SK-N-SH treated with all-trans-retinoic acid at 6 μM for 48 hours (cell line): ENCODE measurements around the gene VSX2.

Experiments used
- ATAC-seq: fragments of 200-7000 bp; cut with Tn5 transposase; 3 replicates; pipeline ENCODE4 v1.9.1; 2020; ENCODE audit warnings: mild to moderate bottlenecking, moderate library complexity
- ARNTL ChIP-seq: fragments of 450-650 bp; formaldehyde crosslinking; IDR thresholded peaks from 2 replicates; pipeline ENCODE4 v1.5.0; 2020; ENCODE audit warnings: low read depth, mild to moderate bottlenecking, moderate library complexity, borderline replicate concordance
- BACH2 ChIP-seq: fragments of 250-450 bp; sonication (Bioruptor Pico); IDR thresholded peaks from 2 replicates; pipeline ENCODE4 v1.9.0; 2021; ENCODE audit warnings: mild to moderate bottlenecking, borderline replicate concordance
- CSDC2 ChIP-seq: fragments of 250-450 bp; sonication (Bioruptor Pico); IDR thresholded peaks from 2 replicates; pipeline ENCODE4 v1.5.0; 2020; ENCODE audit warnings: mild to moderate bottlenecking, moderate library complexity
- ESRRG ChIP-seq: fragments of 250-450 bp; sonication (Bioruptor Pico); IDR thresholded peaks from 2 replicates; pipeline ENCODE4 v1.6.1; 2021; ENCODE audit warnings: mild to moderate bottlenecking
- GLIS3 ChIP-seq: fragments of 250-450 bp; sonication (Bioruptor Pico); IDR thresholded peaks from 2 replicates; pipeline ENCODE4 v1.5.0; 2020; ENCODE audit warnings: mild to moderate bottlenecking, moderate library complexity
- ISL1 ChIP-seq: fragments of 250-450 bp; sonication (Bioruptor Pico); IDR thresholded peaks from 2 replicates; pipeline ENCODE4 v2.1.2; 2022; ENCODE audit warnings: mild to moderate bottlenecking, moderate library complexity
- OSR1 ChIP-seq: fragments of 250-450 bp; sonication (Bioruptor Pico); IDR thresholded peaks from 2 replicates; pipeline ENCODE4 v1.8.0; 2022; ENCODE audit warnings: moderate library complexity, mild to moderate bottlenecking, inconsistent platforms
- PATZ1 ChIP-seq: fragments of 250-450 bp; sonication (Bioruptor Pico); IDR thresholded peaks from 2 replicates; pipeline ENCODE4 v1.8.0; 2020; ENCODE audit warnings: mild to moderate bottlenecking, moderate library complexity, borderline replicate concordance
- POU6F1 ChIP-seq: fragments of 250-450 bp; sonication (Bioruptor Pico); IDR thresholded peaks from 2 replicates; pipeline ENCODE4 v1.8.0; 2021; ENCODE audit warnings: low read depth, mild to moderate bottlenecking, moderate library complexity, borderline replicate concordance
- PPARA ChIP-seq: fragments of 250-450 bp; sonication (Bioruptor Pico); IDR thresholded peaks from 2 replicates; pipeline ENCODE4 v1.5.0; 2020; ENCODE audit warnings: mild to moderate bottlenecking, borderline replicate concordance
- RARB ChIP-seq: fragments of 250-450 bp; sonication (Bioruptor Pico); IDR thresholded peaks from 2 replicates; pipeline ENCODE4 v1.8.0; 2021; ENCODE audit warnings: mild to moderate bottlenecking, moderate library complexity
- SNAI2 ChIP-seq: fragments of 250-450 bp; sonication (Bioruptor Pico); IDR thresholded peaks from 2 replicates; pipeline ENCODE4 v1.5.0; 2020; ENCODE audit warnings: mild to moderate bottlenecking, moderate library complexity
- TCF4 ChIP-seq: fragments of 250-450 bp; sonication (Bioruptor Pico); IDR thresholded peaks from 2 replicates; pipeline ENCODE4 v1.8.0; 2021; ENCODE audit warnings: mild to moderate bottlenecking, moderate library complexity, borderline replicate concordance
- TOX ChIP-seq: fragments of 250-450 bp; sonication (Bioruptor Pico); IDR thresholded peaks from 2 replicates; pipeline ENCODE4 v1.8.0; 2021; ENCODE audit warnings: mild to moderate bottlenecking, moderate library complexity, borderline replicate concordance
- ZC3H10 ChIP-seq: fragments of 250-450 bp; sonication (Bioruptor Pico); IDR thresholded peaks from 2 replicates; pipeline ENCODE4 v1.5.1; 2021; ENCODE audit warnings: mild to moderate bottlenecking, moderate library complexity
- ZFP3 ChIP-seq: fragments of 250-450 bp; sonication (Bioruptor Pico); IDR thresholded peaks from 2 replicates; pipeline ENCODE4 v1.5.0; 2020; ENCODE audit warnings: mild to moderate bottlenecking, moderate library complexity
- ZFP30 ChIP-seq: fragments of 450-650 bp; formaldehyde crosslinking; IDR thresholded peaks from 2 replicates; pipeline ENCODE4 v1.5.0; 2022; ENCODE audit warnings: mild to moderate bottlenecking, moderate library complexity
- ZNF565 ChIP-seq: fragments of 450-650 bp; formaldehyde crosslinking; conservative IDR thresholded peaks from 2 replicates; pipeline ENCODE4 v1.5.0; 2020; ENCODE audit warnings: low read depth, mild to moderate bottlenecking, moderate library complexity
- ZNF70 ChIP-seq: fragments of 450-650 bp; formaldehyde crosslinking; IDR thresholded peaks from 2 replicates; pipeline ENCODE4 v1.5.0; 2020; ENCODE audit warnings: mild to moderate bottlenecking, moderate library complexity
- ZNF8 ChIP-seq: fragments of 450-650 bp; formaldehyde crosslinking; IDR thresholded peaks from 2 replicates; pipeline ENCODE4 v1.5.0; 2020; ENCODE audit warnings: mild to moderate bottlenecking, moderate library complexity
- TF ChIP-seq, protein P1 (sequence below): fragments of 250-450 bp; sonication (Bioruptor Pico); IDR thresholded peaks from 2 replicates; pipeline ENCODE4 v1.5.1; 2021; ENCODE audit warnings: mild to moderate bottlenecking, moderate library complexity
- TF ChIP-seq, protein P2 (sequence below): fragments of 250-450 bp; sonication (Bioruptor Pico); IDR thresholded peaks from 2 replicates; pipeline ENCODE4 v1.5.0; 2020; ENCODE audit warnings: mild to moderate bottlenecking, moderate library complexity
- TF ChIP-seq, protein P3 (sequence below): fragments of 250-450 bp; sonication (Bioruptor Pico); IDR thresholded peaks from 2 replicates; pipeline ENCODE4 v1.5.1; 2020; ENCODE audit warnings: low read depth, mild to moderate bottlenecking, moderate library complexity

The VSX2 gene

DNA sequence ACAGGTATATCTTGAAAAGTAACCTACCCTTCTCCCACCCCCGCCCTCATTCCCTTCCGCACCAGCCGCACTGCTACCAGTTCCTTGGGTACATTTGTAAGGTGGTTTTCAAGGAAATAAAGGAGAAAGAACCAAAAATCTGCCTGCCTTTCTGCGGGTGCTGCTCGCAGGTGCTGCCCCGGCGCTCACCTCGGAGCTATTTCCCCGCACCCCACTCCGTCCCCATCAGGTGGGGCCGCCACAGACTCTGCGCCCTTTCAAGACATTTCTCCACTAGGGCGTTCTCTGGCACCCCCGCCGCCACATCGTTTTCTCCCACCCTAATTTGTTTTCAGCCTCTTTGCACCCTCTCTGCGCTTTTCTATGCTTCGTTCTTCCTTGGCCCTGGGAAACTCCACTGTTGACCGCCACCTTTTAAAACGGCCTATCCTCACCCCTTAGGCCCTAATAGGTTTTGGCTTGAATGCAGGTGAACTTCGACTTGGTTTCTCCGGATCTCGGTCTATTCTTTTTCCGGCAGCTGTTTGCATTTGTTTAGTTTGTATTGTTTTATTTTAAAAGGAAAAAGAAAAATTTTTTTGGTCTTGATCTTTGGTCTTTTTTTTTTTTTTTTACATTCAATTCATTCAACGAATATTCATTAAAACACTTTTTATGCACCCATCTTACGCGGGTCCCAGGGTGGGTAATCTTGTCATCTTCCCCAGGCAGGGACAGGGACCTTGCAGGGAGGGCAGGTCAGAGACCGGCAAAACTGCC lies 3.0 kb downstream of the VSX2 start:
- TF ChIP-seq ZNF8 (no peak), ZNF70 (CRISPR knock-in tag) (no peak), OSR1 (CRISPR knock-in tag) (no peak), BACH2 (CRISPR knock-in tag) (no peak), PPARA (CRISPR knock-in tag) (no peak), ZFP30 (no peak), ZNF565 (no peak), PATZ1 (CRISPR knock-in tag) (no peak), TCF4 (no peak), ZC3H10 (no peak), ISL1 (CRISPR knock-in tag) (no peak), ESRRG (no peak), SNAI2 (no peak), POU6F1 (CRISPR knock-in tag) (no peak), ZFP3 (CRISPR knock-in tag) (no peak), ARNTL (no peak), GLIS3 (no peak), CSDC2 (CRISPR knock-in tag) (no peak)
- TF ChIP-seq, protein P1, sequence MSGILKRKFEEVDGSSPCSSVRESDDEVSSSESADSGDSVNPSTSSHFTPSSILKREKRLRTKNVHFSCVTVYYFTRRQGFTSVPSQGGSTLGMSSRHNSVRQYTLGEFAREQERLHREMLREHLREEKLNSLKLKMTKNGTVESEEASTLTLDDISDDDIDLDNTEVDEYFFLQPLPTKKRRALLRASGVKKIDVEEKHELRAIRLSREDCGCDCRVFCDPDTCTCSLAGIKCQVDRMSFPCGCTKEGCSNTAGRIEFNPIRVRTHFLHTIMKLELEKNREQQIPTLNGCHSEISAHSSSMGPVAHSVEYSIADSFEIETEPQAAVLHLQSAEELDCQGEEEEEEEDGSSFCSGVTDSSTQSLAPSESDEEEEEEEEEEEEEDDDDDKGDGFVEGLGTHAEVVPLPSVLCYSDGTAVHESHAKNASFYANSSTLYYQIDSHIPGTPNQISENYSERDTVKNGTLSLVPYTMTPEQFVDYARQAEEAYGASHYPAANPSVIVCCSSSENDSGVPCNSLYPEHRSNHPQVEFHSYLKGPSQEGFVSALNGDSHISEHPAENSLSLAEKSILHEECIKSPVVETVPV (CRISPR knock-in tag): no peak
- ATAC-seq: no peak

GRCh38 chr14:74242780-74243042 lies 3.5 kb downstream of the VSX2 start:
- no peak for TF ChIP-seq ZNF70 (CRISPR knock-in tag)
- TF ChIP-seq PATZ1 (CRISPR knock-in tag): no peak
- no peak for TF ChIP-seq TCF4
- no peak for TF ChIP-seq CSDC2 (CRISPR knock-in tag)
- TF ChIP-seq ZFP3 (CRISPR knock-in tag): no peak
- TF ChIP-seq, protein P1 (CRISPR knock-in tag): no peak
- ATAC-seq: no peak

DNA sequence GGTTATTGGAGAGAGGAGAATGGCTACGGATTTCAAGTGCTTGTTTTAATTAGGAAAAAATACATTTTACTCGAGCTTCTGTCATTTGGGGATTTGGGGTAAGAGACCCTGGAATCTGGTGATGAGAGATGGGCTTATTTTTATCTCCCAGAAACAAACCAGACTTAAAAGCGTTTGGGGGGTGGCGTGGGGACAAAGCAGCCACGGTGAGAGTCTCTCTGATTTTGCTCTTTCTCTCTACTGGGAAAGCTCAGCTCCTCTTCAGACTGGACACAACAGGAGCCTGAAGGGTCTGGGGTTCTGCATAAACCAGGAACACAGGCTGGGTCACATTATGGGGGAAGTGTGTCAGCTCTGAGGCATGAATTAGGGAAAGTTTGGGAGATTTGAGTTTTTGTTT lies 3.8 kb downstream of the VSX2 start:
- ATAC-seq: no peak
- TF ChIP-seq TOX (no peak), RARB (CRISPR knock-in tag) (no peak), OSR1 (CRISPR knock-in tag) (no peak), GLIS3 (no peak), POU6F1 (CRISPR knock-in tag) (no peak), ZNF565 (no peak), CSDC2 (CRISPR knock-in tag) (no peak), ARNTL (no peak), ZC3H10 (no peak)
- TF ChIP-seq, protein P2, sequence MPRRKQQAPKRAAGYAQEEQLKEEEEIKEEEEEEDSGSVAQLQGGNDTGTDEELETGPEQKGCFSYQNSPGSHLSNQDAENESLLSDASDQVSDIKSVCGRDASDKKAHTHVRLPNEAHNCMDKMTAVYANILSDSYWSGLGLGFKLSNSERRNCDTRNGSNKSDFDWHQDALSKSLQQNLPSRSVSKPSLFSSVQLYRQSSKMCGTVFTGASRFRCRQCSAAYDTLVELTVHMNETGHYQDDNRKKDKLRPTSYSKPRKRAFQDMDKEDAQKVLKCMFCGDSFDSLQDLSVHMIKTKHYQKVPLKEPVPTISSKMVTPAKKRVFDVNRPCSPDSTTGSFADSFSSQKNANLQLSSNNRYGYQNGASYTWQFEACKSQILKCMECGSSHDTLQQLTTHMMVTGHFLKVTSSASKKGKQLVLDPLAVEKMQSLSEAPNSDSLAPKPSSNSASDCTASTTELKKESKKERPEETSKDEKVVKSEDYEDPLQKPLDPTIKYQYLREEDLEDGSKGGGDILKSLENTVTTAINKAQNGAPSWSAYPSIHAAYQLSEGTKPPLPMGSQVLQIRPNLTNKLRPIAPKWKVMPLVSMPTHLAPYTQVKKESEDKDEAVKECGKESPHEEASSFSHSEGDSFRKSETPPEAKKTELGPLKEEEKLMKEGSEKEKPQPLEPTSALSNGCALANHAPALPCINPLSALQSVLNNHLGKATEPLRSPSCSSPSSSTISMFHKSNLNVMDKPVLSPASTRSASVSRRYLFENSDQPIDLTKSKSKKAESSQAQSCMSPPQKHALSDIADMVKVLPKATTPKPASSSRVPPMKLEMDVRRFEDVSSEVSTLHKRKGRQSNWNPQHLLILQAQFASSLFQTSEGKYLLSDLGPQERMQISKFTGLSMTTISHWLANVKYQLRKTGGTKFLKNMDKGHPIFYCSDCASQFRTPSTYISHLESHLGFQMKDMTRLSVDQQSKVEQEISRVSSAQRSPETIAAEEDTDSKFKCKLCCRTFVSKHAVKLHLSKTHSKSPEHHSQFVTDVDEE: no peak
- TF ChIP-seq, protein P3, sequence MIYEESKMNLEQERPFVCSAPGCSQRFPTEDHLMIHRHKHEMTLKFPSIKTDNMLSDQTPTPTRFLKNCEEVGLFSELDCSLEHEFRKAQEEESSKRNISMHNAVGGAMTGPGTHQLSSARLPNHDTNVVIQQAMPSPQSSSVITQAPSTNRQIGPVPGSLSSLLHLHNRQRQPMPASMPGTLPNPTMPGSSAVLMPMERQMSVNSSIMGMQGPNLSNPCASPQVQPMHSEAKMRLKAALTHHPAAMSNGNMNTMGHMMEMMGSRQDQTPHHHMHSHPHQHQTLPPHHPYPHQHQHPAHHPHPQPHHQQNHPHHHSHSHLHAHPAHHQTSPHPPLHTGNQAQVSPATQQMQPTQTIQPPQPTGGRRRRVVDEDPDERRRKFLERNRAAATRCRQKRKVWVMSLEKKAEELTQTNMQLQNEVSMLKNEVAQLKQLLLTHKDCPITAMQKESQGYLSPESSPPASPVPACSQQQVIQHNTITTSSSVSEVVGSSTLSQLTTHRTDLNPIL (CRISPR knock-in tag): no peak
